Inferior parietal cortex (tissue), 1 donor: ENCODE data around the gene WFDC2.
"Not testable (repeated sequence)": the region's sequence is repeated elsewhere in the genome, so short reads cannot be mapped to it uniquely, and the experiment has no call there.

Source experiments
- DNase-seq: peaks from one replicate; pipeline ENCODE4 v3.0.0-alpha.2; 2016; ENCODE audit errors: extremely low spot score

Gene WFDC2

DNA sequence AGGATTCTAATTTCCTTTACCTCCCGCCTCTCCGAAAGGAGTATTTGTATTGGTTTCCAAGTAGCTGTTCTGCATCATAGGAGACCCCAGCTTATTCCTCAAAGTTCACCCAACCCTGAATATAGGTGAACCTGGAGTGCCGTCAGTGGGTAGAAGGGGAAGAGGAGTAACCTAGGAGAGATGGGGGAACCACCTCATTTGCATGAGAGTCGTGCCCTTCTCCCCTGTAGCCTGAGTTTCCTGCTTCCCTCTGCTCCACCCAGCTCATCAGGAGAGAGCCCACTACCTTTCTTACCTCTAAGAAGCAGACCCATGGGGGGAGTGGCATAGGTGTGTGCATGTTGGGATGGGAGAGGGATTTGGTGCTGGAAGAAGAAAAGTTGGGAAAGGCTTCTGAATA, 17.3 kb upstream of the WFDC2 start:
- no peak for DNase-seq

DNA sequence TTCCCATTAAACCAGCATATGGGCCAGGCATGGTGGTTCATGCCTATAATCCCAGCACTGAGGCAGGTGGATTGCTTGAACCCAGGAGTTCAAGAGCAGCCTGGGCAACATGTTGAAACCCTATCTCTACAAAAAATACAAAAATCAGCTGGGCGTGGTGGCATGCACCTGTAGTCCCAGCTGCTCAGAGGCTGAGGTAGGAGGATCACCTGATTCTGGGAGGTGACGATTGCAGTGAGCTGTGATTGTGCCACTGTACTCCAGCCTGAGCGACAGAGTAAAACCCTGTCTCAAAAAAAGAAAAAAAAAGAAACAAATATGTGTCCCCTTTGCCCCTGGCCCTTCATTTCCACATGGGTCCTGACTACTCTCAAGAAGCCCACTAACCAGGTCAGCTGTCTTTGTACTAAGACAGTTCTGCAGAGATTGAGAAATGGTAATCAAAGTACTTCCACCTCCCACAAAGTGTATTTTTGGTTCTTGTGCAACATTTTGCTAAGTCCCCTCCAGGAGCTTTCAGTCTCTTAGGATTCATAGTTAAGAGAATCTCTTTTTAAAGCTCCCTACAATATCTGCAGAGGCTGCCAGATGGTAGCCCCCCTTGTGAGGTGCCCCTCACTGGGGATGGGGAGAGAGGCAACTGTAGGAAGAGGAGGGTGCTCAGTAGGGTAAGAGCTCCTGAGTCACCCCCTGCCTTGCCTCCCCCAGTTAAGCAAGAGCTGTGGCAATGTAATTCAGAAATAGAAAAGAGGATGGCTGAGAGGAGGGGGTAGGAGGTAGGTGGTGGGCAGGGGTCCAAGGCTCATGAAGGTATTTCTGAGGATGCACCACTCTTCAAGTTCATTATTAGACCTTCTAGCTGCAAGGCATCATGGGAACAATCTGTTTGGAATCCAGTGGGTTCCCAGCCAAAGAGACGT, 16.5 kb upstream of the WFDC2 start:
- no peak for DNase-seq

DNA sequence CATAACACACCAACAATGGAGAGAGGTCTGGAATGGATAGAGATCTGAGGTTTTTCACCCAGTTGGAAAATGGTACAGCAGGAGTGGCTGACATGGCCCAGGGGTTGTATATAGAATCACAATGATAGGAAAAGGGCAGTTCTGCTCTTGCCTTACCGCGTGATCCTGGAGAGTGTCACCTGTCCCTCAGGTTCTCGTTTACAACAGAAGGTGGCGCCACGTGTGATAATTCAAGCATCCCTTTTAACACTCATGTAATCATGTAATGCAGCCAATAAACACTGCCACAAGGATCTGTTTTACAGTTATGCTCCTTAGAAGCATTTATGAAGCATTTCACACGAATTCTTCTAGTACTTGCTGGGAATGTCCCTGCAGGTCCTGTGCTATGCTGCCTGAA, 12.9 kb upstream of the WFDC2 start:
- no peak for DNase-seq

DNA sequence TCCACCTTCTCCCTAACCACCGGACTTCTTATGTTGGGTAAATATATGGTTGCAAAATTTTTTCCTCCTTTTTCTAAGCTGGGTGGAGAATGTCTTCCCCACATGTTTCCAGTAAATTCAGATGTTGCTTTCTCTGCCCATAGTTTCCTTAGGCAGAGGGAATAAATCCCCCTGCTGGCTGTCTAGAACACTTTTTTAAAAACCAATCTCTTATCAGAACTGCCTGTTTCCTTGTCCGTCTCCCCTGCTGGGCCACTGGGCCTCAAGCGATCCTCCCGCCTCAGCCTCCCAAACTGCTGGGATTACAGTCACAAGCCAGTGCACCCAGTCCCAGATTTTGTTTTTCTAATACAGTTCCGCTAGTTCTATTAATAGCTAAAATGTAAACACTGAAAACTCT, 9.9 kb upstream of the WFDC2 start:
- DNase-seq = no peak

DNA sequence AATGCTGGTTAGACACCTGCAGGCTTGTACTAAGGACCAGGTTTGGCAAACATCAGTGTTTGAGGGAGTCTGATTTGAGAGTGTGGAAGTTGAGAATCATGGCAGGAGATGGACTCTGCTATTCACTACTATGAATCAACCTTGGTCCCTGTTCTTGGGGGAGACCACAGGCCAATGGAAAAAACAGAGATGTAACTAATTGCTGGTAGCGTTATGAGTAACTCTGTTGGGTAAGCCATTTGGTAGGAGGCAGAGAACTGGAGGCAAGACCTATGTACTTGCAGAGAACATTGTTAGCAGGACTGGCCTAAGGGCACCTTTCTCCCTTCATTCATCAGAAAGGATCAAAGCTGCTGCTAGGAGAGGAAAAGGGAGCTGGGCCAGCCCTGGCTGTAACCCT, 8.3 kb upstream of the WFDC2 start:
- no peak for DNase-seq

DNA sequence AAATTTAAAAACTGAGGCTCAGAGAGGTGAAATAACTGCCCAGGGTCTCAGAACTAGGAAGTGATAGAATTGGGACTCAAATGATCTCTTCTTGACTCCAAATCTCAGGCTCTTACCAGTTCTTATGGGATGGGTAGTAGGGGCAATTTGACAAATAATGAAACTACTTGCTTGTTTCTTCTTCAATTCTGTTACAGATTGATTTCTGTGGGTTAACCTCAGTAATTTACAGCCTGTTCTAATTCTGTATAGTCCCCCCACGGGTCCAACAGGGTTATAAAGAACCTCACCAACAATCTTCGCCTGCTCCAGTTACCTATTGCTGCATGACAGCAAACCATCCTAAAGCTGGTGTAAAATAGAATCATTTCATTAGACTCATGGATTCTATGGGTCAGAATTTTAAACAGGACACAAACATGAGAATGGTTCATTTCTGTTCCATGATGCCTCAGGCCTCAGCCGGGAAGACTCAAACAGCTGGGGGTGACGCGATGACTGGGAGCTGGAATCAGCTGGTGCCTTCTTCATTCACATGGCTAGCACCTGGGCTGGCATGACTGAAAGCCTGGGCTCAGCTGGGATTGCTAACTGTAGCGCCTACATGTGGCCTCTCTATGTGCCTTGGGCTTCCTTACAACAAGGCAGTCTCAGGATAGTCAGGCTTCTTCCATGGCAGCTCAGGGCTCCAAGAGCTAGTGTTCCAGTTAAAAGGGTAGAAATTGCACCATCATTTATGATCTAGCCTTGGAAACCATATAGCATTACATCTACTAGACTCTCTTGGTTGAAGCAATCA, 6.6 kb upstream of the WFDC2 start:
- no peak for DNase-seq

DNA sequence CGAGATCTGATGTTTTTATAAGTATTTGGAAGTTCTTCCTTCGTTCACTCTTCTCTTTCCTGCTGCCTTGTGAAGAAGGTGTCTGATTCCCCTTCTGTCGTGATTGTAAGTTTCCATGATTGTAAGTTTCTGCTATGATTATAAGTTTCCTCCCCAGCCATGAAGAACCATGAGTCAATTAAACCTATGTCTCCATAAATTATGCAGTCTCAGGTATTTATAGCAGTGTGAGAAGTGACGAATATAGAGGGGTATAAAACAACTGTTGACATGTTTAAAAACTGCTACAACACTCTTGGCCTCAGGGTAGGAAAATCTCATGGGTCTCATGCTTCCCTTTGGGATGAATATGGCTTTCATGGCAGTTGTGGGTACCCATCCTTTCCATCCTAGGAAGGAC, 5.8 kb upstream of the WFDC2 start:
- DNase-seq = no peak

DNA sequence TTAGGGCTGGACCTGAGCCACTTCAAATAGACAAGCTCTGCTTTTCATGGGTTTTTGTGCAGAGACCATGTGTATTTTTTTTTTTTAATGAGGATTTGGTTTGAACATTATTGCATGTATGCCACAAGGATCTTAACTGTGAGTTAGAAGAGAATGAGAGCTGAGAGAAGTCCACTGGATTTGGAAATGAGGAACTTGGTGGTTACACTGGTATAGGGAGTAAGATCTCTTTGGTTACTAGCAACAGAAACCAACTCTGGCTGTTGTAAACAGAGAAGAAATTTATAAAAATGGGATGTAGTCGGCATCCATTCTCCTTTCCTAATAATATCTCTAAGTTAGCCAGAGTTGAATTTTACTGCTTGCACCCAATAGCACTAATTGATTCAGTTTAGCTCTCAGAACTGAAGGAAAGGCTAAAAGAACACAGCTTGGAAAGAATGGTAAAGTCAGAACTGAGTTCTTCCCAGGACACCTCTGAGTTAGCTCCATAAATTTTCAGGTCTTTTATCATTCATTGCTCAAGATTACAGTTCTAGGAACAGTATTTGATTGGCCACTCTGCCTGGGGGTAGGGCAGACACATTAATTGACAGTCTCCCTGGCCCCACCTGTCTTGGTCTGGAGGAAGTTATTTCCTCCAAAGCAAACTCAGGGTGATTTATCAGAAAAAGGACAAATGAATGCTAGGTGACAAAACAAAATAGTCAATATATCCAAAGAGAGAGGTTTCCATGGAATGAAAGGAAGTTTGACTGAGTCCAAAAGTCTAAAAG, 3.9 kb upstream of the WFDC2 start:
- DNase-seq = no peak

DNA sequence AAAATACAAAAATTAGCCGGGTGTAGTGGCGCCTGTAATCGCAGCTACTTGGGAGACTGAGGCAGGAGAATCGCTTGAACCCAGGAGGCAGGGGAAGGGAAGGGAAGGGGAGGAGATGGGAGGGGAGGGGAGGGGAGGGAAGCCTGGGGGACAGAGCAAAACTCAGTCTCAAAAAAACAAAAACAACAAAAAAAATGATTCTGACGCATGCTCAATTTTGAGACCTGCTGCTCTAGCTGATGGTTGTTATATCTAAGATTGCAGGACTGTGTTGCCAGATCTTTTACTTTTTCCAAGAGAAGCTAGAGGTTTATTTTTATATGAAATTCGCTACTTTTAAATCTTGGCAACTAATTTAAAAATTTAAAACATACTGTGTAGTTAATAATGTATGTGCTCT, 2.4 kb upstream of the WFDC2 start:
- DNase-seq = no peak

DNA sequence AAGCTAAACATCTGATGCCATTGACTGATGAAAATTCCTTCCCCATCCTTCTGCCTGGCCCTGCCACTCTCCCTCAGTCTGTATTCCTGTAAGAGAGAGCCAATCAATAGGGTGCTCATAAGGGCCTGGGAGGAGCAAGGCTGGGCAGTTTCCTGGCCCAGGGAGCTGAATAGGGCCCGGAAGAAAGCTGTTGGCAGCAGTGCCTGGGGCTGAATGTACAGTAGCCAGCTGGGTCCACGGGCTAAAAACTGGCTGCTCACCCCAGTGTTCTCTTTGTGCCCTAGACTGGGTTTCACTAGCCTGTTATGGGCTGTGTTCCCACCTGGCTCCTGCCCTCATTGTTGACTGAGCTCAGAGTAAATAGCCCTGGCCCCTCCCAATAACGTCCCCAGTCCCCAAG, 1.7 kb upstream of the WFDC2 start:
- no peak for DNase-seq

DNA sequence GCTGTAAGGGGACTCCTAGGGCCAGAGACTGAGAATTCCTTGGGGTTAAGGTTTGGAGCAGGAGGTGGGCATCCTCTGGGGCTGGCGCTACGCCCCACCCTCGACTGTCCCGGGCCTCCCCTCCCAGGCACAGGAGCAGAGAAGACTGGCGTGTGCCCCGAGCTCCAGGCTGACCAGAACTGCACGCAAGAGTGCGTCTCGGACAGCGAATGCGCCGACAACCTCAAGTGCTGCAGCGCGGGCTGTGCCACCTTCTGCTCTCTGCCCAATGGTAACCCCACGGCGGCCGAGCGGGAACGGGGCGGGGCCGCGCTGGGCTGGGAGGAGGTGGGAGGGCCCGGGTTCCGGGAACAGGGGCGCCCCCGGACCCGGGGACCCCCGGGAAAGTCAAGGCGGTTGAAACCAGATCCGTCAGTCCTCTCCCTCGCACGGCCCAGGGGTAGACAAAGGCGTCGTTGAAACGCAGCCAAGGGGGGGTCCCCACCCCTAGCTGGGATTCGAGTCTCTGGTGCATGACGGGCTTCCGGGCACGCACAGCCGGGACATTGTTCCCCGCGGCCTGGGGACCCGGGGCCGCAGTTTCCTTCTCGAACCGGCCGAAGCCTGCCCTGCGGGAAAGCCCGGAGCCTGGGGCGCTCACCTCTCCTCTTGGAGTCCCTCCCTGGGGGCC, 844 bp downstream of the WFDC2 start:
- DNase-seq = no peak

DNA sequence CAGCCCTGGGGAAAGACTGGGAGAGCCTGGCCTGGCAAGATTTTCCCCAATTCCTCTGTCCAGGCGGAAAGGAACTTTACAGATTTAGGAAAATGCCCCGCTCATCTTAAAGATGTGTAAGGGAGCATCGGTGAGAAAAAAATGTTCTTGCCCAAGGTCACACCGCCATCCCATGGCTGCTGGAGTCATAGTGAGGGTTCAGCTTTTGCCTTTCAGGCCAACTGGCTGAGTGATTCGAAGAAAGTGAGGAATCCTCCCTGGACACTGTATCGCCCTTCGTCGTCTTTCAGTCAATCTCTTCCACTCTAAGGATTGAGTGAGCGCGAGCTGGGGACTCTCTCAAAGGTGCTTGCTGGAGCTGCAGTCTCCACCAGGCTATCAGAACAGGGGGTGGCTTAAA, 1.4 kb downstream of the WFDC2 start:
- peak; percentile 43 for DNase-seq

DNA sequence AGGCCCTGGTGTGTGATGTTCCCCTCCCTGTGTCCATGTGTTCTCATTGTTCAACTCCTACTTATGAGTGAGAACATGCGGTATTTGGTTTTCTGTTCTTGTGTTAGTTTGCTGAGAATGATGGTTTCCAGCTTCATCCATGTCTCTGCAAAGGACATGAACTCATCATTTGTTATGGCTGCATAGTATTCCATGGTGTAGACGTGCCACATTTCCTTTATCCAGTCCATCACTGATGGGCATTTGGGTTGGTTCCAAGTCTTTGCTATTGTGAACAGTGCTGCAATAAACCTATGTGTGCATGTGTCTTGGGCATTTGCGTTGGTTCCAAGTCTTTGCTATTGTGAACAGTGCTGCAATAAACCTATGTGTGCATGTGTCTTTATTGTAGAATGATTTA, 2.7 kb downstream of the WFDC2 start:
- DNase-seq = not testable (repeated sequence)

DNA sequence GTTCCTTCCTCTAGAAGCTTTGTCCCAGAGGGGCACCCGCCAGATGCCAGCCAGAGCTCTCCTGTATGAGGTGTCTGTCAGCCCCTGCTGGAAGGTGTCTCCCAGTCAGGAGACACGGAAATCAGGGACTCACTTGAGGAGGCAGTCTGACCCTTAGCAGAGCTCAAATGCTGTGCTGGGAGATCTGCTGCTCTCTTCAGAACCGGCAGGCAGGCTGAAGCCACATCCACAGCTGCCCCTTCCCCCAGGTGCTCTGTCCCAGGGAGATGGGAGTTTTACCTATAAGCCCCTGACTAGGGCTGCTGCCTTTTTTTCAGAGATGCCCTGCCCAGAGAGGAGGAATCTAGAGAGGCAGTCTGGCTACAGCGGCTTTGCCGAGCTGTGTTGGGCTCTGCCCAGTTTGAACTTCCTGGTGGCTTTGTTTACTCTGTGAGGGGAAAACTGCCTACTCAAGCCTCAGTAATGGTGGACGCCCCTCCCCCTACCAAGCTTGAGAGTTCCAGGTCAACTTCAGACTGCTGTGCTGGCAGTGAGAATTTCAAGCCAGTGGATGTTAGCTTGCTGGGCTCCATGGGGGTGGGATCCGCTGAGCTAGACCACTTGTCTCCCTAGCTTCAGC, 8.1 kb downstream of the WFDC2 start:
- not testable (repeated sequence) for DNase-seq

DNA sequence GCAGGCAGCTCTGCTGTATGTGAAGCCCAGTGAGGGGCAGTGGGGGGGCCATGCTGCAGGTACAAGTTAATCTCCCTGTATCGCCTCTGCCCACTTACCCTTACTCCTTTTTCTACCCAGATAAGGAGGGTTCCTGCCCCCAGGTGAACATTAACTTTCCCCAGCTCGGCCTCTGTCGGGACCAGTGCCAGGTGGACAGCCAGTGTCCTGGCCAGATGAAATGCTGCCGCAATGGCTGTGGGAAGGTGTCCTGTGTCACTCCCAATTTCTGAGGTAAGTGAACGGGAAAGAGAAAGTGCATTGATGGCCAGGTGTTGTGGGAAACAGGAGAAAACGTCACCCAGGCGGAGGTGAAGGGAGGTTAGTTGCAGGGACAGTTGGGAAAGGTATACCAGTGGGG, 10.3 kb downstream of the WFDC2 start:
- DNase-seq = no peak

DNA sequence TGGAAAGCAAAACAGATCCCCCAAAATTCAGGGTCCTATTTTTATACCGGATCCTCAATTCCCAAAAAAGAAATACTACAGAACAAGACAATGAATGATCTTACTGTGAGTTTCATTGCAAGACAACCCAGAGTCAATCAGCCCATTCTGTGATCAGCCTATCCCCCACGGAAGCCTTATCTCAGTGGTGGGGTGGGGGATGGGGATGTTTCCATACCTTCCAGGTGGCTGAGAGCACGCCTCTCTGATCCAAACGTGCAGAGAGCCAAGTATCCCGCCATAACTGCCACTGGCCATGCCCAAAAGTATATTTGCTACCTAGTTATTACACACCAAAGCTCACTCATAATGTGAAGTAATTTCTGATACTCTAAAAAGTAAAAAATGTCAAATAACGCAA, 15.1 kb downstream of the WFDC2 start:
- no peak for DNase-seq

DNA sequence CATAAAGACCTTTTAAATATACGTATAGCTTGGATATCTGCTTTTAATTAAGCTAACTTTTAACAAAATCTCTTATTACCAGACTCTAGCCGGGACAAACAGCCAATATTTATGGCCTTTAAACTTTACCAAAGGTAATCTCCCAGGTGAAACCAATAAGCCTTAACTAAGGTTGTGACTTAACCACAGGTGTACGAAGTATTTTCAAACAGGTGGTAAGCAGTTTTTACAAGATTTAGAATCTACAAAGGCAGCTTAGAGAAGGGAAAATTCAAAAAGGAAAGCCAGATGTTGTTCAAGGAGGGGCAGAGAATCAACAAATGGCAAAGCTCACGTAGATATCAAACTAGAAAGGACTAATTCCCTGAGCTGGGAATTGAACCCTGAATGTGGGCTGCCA, 15.8 kb downstream of the WFDC2 start:
- DNase-seq = no peak

DNA sequence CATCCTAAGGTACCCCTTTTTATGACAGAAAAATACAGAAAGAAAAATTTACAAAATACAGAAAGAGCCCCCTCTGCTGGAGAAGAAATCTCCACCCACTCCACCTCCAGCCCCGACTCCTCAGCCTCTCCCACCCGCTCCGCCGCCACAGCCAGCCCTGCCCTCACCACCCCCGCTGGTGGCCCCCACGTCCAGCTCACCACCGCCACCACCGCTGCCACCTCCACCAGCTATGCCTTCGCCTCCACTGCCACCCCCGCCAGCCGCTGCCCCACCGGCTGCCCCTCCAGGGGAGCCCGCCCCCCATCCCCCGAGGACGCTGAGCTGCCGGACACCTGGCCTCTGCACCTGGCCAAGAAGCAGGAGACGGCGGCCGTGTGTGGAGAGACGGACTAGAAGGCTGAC, 17.7 kb downstream of the WFDC2 start:
- no peak for DNase-seq

DNA sequence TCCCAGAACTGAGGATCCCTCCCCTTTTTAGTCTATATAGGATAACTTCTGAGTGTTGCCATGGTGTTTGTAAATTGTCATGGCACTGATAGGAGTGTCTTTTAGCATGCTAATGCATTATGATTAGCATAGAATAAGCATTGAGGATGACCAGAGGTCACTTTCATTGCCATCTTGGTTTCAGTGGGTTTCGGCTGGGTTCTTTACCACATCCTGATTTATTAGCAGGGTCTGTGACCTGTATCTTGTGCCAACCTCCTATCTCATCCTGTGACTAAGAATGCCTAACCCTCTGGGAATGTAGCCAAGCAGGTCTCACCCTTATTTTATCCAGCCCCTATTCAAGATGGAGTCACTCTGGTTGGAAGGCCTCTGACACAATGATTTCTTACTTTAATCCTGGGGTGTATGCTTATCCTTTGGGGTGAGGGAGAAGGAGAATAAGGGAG, 19.6 kb downstream of the WFDC2 start:
- DNase-seq = no peak

DNA sequence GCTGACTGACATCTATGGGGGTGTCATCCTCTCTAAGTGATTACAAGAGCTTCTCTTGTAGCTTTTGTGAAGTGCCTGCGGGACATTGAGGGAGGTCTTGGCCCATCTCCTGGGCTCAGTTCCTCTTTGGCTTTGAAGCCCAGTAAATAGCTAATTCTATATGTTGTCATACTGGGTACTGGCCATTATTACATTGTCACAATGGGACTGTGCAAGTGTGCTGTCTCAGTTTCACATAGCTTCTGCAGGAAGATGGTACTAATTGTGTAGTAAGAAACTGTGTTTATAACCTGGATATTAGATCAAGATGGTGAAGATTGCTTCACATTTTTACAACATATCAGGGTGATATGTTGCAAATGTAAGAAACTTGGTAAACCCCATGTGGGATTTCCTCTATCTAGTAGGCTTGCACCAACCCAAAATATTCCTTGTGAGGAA, 26.0 kb downstream of the WFDC2 start:
- DNase-seq = no peak

DNA sequence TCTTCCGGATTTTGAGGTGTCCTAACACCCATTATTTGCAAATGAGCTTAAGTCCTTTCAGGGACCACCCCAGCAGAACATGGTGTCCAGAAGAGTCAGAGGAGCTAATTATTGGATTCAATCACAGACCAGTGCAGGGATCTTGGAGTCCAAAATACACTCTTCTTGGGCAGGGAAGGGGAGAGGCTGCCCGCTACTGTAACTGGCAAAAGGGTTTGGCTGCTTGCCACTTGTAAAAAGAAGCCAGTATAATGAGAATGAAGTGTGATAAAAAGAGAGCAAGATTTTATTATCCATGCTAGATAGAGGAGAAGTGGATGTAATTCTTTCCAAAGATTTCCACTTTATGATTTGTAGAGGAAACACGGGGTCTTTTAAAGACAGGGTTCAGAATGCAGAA, 26.6 kb downstream of the WFDC2 start:
- DNase-seq = no peak
